H1 (cell line): ENCODE data around the gene CBX2. TPM values are rescaled to one million over a fixed set of nuclear protein-coding genes. Genes with fewer than 3 reads are reported as not detected.

Source experiments
- BACH1 ChIP-seq: IDR thresholded peaks from 2 replicates; pipeline ENCODE4 v1.6.1; 2012; ENCODE audit warnings: low read length, improper control_type of control experiment
- CHD7 ChIP-seq: fragments of 300-600 bp; sonication (generic); IDR thresholded peaks from 2 replicates; pipeline ENCODE4 v1.7.1; 2012; ENCODE audit warnings: low read length, moderate library complexity, mild to moderate bottlenecking, inconsistent platforms; ENCODE audit not compliant: insufficient replicate concordance
- CREB1 ChIP-seq: IDR thresholded peaks from 2 replicates; pipeline ENCODE4 v1.6.1; 2012; ENCODE audit warnings: inconsistent platforms
- EGR1 ChIP-seq: IDR thresholded peaks from 2 replicates; pipeline ENCODE4 v1.6.1; 2011; ENCODE audit warnings: low read depth, low read length, borderline replicate concordance
- GABPA ChIP-seq: IDR thresholded peaks from 2 replicates; pipeline ENCODE4 v1.6.1; 2011; ENCODE audit warnings: mild to moderate bottlenecking, low read length, moderate library complexity, borderline replicate concordance; ENCODE audit not compliant: insufficient read depth
- MAX ChIP-seq: IDR thresholded peaks from 2 replicates; pipeline ENCODE4 v1.6.1; 2012; ENCODE audit warnings: inconsistent platforms
- PHF8 ChIP-seq: fragments of 200-600 bp; sonication (generic); conservative IDR thresholded peaks from 2 replicates; pipeline ENCODE4 v1.7.1; 2012; ENCODE audit warnings: low read depth, mild to moderate bottlenecking, inconsistent platforms, low read length, moderate library complexity
- POU5F1 ChIP-seq: IDR thresholded peaks from 2 replicates; pipeline ENCODE4 v1.6.1; 2011; ENCODE audit warnings: low read depth, mild to moderate bottlenecking, low read length, moderate library complexity
- TCF12 ChIP-seq: IDR thresholded peaks from 2 replicates; pipeline ENCODE4 v1.6.1; 2011; ENCODE audit warnings: low read depth, mild to moderate bottlenecking, low read length
- polyA plus RNA-seq, 7 experiments: library from polyadenylated mRNA; depleted of rRNA in 3 of 7; stranded (reverse) in 5 of 7; unstranded in 2 of 7; fragments of >200 nt in 5 of 7; fragments of 200-250 nt in 2 of 7; gene quantifications; 1 replicate in 5 of 7; 2 replicates in 1 of 7; 4 replicates in 1 of 7; pipeline versions ENCODE4 v1.2.1 to v1.2.3, GENCODE V29; 2011 to 2013; ENCODE audit warnings: missing spikeins in 2 of 7, mixed read lengths in 2 of 7
- total RNA-seq: library from RNA; stranded (reverse); fragmentation: NEBNext Ultra II Directional; extraction: Animal tissue kit (Norgen Biotek cat#: 25700); gene quantifications from 2 replicates; pipeline ENCODE4 v1.2.1, GENCODE V29; 2021

CBX2 gene
- total and polyA plus RNA-seq, 2 of the 8 experiments (the other 6 are each of a cell fraction or from before 2014, with no cell fraction given), result 64.3 to 83.9 TPM

GRCh38 chr17:79803997-79804855 is 26.3 kb downstream of the CBX2 start (continued):
- TF ChIP-seq TCF12, result 0 out of 2 replicates have a peak, but pooled peaks have one; percentile 23
- peak; percentile 99 for TF ChIP-seq CHD7
- TF ChIP-seq CREB1, result no peak
- no peak for TF ChIP-seq PHF8
- TF ChIP-seq BACH1, result 0 out of 2 replicates have a peak, but pooled peaks have one; percentile 5
- TF ChIP-seq EGR1, result peak; percentile 53
- 0 out of 2 replicates have a peak, but pooled peaks have one; percentile 11 for TF ChIP-seq GABPA
- peak; percentile 64 for TF ChIP-seq POU5F1
- peak; percentile 59 for TF ChIP-seq MAX
